NK-92 treated with Interleukin-12 subunit alpha and Interleukin-12 subunit beta, amount 100 ng/mL, for 24 hours (cell line): Measurements from ENCODE around the gene ID2.

ENCODE experiments used
- DNase-seq: peaks from one replicate; lab custom pipeline; 2025; lab: John Stamatoyannopoulos, UW

ID2 gene

DNA sequence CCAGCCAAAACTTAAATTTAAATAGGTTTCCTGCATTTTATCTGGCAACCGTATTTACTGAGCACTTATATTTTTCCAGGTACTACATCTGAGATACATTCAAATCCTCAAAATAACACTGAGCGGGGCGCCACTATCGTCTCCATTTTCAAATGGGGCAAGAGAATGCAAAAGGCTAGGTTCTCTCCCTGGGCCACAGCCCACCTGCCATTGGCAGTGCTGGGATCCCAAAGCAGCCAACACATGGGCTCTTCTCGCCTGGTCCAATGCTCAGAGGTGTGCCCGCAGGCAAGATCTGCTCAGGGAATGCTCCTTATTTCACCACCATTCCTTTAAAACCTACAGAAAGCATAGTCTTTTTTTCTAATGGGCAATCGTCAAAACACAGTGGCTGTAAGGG lies 11.3 kb upstream of the ID2 start:
- DNase-seq, result no peak

DNA sequence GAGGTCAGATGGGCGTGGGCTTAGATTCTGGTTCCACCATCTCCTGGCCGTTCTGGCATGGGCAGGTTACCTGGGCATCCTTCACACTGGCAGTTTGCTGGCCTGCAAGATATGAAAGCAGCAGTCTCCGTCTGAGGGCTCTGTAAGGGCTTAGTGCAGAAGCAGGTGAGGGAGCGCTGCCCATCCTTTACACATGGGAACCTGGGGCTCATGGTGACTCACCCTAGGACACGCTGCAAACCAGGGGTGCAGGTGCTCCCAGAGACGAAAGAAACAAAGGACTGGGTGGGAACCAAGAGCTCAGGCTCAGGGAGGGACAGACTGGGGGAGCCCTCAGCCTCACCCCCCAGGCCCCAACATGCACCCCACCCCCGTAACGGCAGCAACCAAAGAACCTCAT lies 10.7 kb upstream of the ID2 start:
- no peak for DNase-seq

DNA sequence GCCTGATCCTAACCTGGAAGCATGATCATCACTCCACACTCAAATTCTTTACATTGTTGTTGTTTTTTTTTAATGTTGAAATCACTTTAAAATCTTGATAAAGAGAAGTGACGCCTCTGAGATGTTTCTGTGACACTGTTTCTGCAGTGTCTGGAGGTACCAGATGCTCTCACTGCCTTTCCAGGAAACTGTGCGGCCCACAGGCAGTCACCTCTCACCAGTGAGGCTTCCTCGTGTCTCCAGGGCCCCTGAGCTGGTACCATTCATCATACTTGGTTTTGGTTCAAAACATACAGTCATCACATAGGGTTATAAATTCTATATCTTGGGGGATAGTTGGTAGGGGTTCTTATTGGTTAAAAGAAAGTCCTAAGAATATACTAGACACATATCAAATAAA lies 10.1 kb upstream of the ID2 start:
- DNase-seq, result peak; percentile 17

DNA sequence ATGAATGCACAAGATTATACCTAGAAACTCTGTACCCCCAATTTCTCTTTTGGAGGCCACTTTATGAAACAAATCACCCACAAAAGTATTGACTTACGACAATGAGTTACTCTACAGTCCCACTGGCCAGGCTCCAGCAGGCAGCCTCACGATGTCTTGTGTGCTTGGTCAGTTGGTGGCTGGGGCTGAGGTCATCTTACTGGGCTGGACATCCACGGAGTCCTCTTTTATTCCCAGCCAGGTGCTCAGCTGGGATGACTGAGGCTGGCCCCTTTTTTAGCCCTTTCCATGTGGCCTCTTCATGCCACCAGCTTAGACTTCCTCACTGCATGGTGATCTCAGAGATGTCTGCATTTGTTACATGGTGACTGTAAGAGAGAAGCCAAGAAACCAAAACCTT lies 8.9 kb upstream of the ID2 start:
- DNase-seq, result no peak

DNA sequence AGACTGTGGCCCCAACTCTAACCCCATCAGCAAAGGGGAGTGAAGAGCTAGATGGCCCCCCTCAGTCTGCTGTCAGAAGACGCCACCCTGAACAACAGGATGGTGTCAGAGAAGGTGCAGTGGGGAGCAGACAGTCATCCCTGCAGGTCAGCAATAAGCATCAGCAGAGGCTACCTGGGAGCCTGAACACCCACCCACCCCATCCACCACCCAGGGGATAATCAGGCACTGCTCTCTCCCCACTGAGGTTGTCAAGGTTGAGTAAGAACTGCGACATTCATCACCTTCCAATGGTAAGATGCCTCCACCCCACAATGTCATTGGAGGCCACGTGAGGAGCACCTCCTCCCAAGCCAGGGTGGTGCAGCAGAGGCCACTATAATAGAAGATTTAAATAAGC lies 8.5 kb upstream of the ID2 start:
- DNase-seq, result no peak

DNA sequence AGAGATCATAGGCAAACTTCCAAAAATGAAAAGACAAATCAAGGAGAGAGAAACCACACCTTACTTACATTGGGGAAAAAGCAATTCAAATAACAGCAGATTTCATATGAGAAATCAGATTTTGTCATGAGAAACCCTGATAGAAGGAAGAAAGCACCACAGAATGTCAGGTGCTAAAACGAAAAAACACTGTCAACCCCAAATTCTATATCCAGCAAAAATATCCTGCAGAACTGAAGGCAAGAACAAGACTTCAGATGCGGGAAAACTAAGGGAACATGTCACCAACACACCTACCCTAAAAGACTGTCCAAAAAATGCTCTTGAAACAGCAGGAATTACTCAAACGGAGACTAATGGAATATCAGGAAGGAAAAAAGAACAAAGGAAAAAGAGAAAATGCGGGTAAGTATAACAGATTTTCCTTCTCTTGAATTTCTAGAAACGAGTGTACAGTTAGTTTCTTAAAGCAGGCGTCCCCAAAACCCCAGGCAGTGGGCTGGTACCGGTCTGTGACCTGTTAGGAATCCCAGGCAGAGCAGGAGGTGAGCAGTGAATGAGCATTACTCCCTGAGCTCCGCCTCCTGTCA lies 7.3 kb upstream of the ID2 start:
- no peak for DNase-seq

DNA sequence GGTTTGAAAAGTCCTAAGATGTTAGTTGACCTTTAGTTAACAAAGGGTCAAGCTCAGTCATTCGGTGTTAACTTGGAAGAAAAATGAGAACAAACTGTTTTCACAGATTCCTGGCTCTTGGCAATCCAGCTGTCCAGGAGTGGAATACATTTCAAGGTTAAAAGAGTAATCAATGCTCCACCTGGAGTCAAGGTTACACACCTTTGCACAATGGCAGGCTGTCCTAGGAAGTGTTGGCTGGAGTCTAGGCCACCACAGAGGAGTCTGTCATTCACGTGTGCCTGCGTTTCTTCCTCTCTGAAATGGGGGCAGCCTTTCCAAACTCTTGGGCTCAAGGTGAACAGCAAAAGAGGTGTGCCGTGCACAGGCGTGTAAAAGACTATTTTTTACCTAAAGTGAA lies 6.3 kb upstream of the ID2 start:
- DNase-seq, result no peak

DNA sequence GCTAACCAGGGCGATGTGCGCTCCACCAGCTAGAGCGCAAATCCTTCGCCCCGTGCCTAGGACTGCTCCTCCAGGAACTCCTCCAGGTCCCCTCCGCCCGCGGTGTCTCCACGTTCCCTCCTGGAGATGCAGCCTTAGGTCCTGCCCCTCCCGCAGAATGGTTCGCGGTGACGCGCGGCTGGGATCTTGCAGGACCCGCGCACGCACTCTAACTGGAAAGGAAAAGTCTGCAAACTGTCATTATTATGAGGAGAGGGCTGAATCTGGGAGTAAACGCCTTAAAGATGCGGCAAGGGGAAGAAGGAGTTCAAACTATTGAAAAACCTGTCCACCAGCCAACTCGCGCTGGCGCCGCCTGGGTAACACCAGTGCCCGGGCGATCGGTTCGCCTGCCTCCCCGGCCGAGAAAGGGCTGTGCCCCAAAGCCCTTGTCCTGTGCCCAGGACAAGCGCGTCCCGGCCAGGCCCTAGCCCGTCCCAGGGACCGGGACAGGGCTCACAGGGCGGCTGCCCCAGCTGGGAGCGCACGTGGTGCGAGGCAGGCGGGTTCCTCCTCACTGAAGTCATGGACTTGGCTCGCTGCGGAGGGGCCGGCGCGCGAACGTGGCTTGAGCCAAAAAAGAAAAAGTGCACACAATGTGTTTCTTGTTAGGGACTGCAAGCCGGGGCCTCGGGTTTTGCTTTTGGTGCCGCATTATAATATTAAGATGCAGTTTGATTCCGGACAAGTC lies 5.5 kb upstream of the ID2 start:
- no peak for DNase-seq

DNA sequence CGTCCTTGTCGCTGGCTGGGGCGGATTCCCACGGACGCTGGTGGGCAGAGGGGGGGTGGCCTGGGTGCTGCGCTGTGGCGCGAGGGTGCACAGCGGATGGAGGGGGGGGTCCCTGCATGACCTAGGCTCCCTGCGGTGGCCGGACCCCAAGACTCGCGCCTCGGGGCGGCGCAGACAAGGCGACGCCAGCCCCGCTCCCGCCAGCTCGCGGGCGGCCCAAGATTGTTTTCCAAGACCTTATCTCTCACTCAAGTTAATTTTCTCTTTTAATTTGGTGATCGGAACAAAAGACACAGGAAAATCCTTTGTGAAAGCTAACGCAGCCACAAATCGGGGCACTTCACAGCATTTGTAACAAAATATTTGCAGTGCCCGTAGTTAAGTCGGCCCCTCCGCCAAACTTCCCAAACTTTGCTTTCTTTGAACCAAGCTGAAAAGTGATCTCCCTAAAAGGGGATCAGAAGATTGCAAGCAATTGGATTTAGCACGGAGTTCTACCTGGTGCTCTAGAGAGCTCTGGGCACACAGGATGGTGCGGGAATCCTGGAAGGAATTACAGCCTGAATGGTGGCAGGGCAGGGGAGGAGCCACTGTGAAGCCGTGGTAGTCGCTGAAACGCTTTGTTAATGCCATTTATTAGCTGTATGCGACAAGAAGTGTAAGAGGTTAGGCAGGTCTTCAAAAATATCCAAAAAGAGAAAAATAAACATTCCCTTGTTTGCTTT lies 4.8 kb upstream of the ID2 start:
- DNase-seq, result no peak

DNA sequence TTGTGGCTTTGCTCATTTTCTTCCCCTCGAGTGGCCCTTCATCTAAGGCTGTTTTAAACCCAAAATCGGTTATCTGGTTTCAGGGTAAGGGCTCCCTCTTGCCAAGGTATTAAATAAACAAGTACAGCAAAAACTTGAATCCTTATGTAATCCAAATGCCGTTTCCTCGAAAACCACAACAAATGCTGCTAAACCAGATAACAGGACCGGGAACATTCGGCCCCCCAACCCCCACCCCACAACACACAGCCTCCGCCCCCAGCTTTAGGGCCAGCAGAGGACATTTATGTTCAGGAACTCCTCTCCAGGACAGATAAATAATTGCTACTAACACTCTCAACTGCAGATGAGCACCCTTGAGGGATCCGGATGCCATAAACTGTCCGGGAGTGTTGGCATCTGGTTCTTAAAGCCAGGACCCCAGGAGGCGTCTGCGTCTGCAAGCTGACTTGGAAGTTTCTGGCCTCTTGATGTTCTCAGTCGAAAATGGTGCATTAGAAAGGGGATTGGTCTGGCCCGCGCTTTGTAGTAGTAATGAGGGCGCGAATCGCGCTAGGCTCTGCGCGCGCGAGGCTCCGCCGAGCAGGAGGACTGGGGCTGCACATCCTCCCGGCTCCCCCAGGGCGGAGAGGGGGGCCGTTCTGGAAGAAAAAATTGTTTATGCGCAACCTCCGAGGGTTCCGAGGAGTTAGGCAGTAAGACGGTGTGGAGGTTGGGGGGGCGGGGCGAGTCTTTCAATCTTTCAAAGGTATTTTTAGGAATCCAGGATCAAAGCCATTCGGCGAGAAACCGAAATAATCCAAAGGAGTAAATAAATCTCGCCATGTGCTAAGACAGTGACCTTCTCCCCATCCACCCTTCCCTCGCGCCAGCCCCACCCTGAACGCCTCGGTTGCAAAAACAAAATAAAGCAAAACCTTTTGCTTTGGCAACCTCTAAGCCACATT lies 3.9 kb upstream of the ID2 start:
- no peak for DNase-seq

DNA sequence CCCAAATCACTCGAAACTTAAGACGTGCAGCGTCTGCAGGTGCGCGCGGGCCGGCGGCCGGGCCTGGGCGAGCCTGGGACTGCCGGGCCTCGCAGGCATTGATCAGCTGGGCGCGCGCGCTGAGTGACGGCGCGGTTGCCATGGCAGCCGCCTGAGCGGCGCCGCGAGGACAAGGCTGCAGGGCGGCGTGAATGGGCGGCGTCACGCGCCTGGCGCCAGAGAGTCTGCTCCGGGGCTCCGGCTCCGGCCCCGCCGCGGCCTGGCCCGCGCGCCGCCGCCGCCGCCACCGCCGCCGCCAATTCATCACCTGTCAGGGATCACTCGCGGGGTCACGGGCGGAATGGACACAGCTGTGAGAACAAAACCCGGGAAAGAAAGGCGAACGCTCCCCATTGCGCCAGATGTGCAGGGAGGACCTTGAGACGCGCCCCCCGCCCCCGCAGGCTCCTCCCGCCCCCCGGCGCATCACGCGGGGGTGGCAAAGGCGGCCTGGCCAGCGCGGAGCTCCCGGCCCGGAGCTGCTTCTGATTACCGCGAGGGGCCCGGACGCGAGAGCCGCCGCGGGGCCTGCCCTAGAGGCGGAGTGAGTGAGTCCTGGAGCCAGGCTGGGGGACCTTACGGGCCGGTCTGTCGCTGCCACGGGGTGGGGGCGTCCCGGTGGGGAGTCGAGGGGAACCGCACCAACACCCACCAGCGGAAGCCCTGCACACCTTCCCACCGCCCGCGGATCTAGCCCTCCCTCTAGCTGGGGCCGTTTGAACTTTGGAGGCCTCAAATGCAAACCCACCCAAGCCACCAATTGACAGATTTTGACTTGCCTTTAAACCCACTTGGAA lies 2.9 kb upstream of the ID2 start:
- DNase-seq, result peak; percentile 77

DNA sequence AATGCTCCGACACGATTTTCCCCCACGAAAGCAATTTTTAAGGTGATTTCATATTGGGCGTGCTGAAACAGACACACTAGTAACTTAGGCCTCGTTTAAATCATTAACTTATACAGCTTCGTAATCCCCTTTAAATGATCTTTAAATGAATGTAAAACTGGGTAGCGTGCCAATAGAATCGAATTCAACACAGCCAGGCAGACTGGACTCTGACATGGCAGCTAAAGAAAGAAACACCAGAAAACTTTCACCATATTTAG lies 2.4 kb upstream of the ID2 start:
- DNase-seq, result no peak

DNA sequence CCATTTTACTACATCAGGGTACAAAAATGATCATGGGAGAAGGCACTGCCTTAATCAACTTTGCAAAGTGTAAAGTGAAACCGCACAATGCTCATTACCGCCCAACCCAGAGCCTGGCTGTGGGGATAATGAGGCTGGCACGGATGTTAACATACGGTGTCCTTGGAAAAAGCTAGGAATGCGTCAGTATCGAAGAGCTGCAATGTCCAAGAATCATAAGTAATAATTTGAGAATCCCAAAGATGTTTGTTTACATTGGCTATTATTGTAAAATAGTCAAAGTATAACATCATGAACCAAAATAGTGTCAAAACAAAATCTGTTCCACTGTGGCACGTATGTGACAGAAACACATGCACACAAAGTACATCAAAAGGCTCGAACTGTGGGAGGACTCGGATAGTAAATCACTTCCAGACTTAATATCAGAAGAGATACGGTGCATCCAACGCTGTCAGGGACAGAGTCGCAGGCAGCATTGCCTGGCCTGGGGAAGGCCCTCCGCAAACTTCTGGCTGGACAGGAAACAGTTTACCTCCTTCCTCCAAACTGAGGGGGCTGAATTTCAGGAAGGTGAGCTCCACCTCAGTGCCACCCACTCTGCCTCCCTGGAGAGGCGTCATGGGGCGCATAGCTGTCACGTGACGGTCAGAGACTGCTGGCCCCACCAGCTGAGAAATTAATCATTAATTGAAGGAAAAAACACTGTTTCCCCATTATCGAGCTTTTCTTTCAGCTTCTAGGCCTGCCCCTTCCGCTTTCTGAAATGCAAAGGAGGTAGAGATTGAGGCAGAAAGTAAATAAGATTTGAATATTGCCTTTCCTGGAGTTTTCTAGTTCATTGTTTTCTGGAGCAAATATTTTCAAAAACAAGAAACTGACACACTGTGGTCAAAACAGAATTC lies 1.8 kb upstream of the ID2 start:
- DNase-seq, result no peak

DNA sequence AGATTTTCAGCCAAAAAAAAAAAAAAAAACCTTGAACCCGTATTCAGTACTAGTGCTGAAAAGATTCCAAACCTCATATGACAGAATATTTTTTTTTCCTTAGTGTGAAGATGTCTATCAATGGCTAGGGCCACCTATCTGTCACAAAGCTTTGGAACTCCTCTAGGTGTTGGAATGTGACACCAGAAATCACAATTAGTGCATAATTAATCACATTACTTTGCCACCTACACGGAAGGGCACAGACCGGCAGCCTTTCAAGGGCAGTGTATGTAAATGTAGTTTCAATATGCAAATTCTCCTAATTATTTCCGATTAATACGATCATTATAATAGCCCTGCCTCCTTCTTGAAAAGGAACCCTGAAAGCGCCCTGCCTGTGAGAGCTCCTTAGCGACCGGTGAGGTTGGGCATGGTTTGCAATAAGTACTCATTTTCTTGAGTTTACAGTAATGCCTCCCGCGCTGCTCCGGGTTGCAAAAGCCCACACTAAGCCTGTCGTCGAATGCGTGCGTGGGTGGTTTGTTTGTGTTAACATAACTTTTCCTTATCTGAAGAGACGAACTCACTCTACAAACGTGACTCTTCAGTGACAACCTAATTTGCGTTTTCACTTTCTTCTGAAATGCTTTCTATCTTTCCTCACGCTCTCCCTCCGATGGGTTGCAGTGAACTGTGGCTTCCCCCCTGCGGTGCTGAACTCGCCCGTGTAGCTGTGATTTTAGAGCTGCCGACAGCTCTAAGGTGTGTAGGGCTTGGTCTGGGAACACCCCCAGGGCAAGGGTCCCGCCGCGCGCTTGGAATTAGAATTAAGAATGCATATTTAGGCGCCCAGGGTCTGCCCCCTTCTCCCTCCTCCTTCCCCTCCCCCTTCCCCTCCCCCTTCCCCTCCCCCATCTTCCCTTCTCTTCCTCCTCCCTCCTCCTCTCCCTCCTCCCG lies 765 bp upstream of the ID2 start:
- peak; percentile 62 for DNase-seq

DNA sequence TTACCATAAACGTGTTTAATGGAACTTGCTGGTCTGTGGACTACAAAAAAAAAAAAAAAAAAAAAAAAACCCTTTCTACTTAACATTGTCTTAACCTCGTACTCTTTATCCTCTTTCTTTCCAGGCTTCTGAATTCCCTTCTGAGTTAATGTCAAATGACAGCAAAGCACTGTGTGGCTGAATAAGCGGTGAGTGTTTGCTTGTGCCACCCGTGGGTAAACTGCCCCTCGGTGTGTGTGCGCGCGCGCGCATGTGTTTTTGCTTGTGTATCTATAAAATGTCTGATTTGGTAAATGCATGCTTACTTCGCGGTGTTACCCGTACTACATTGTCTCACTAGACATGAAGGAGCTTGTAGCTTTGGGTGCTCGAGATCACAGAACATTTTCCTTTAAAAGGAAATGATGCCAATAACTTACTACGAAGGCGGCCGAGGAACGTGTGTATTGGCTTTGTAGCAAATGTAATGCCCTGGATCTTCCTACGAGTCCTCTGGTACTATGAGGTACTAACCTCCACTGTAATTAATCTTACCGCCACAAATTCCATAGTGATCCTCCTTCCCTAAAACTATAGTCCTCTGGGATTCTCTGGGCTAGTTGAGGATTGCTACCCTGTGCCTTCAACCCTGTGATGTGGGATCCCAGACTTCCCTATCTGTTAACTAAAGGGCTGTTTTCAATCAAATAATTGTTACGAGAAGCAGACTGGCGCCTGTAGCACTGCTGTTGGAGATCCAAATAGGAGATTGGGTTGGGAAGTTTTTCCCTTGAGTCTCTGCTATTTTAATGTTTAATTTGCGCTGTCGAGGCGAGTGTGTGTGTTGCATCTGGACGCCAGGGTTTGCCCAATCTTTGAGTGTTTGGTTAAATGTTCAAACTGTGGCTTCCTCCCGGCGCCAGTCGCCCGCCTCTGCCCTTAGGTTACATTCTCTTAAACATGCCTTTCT lies 1.1 kb downstream of the ID2 start:
- peak; percentile 25 for DNase-seq

DNA sequence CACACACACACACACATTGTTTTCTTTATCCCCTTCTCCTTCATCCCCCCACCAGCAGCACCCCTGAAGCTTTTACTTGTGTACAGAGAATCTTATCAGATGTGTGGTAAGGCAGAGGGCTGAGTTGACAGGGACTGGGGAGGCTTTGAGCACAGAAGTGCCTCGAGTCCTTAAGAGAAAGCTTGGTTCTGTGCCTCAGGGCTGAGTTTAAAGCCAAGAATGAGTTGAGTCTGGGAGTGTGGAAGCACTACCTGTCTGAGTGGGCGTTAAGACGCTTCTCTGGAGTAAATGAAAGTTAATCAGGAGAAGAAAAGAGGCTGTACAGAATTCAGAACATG lies 2.7 kb downstream of the ID2 start:
- DNase-seq, result peak; percentile 32

DNA sequence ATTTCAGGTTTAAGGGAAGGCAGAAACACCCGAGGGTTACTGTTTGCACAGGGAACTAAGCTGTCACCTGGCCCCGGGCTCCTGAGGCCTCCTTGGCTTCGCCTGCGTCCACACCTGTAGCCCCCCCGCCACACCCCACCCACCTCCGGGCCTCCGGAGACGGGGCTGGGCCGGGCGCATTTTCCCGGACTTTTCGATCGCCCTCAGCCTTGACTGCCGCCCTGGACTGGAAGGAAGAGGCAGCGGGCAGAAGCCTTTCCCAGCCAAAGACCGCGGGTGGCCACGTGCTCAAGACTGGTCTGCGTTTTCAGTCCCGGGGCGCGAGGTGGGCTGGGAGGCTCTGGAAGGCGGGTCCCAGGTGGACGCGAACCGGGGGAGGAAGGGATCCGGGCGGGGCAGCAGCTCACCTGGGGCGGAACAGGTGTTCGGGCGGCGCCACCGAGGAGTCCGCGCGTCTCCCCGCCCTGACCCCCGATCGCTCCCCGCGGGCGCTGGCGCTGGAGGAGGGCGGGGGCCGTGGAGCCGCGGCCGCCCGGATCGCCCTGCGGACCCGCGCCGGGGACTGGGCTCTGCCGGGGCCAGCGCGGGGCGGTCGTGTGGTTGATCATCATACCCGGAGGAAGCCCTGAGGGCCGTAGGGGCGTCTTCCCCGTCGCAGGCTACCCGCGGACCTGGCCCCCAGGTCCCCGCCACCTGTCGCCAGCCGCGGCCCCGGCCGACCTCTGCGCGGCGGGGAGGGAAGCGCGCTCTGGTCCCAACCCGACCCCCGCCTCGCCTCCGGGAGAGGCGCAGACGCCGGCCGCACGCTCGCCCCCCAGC lies 3.2 kb downstream of the ID2 start:
- DNase-seq, result peak; percentile 57
